ENCODE data around the gene CD33. TPM values are rescaled to one million over a fixed set of nuclear protein-coding genes. Genes with fewer than 3 reads are reported as not detected.

CD33 gene
- total RNA-seq, 1 donor from 2014 or later, result not detected

DNA sequence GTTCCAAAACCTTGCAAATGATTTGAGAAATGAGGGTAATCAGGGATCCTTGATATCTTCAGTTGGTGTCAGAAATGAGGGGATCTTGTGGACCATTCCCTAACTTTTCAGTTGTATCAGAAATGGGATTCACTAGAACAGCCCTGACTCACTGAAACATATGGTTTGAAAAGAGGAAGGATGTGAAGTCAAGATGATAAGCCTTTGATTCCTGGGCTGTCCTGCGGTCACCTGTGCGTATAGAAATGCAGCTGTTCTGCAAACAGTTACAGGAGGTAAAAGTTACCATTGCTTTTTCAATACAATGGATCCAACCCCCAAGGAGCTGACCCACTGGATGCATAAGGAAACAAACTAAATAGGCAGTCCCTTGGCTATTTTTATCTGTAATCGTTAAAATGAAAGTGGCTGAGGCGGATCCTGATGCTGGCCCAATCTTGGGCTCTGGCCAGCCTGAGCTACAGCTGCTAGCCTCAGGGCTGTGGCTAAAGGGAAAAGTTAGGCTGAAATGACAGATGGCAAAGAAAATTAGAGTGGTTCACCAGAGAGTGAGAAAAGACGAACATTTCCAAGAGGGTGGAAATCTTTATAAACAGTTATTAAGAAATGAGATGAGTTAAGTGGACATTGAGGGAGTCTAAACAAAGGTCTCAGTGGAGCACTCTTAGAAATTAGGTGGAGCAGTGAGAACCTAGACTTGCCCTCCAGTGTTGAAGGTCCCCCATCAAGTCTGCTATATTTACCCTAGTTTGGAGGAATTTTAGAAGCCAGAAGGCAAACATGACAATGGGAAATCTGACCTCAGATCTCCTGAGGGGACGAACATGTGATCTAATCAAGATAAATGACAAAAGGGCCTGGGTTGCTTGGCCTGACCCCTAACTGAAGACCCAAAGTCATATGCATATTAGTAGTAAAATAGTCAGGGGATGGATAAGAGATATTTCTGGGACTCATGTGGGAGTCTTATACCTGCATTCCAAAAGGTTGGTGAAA lies 33.6 kb downstream of the CD33 start:
- DNase-seq (ENCODE audit: low read depth), result no peak

- peak; percentile 18 for DNase-seq (ENCODE audit: low read depth)
These were observed 34.7 kb downstream of the CD33 start for GRCh38 chr19:51259348-51260245.

DNA sequence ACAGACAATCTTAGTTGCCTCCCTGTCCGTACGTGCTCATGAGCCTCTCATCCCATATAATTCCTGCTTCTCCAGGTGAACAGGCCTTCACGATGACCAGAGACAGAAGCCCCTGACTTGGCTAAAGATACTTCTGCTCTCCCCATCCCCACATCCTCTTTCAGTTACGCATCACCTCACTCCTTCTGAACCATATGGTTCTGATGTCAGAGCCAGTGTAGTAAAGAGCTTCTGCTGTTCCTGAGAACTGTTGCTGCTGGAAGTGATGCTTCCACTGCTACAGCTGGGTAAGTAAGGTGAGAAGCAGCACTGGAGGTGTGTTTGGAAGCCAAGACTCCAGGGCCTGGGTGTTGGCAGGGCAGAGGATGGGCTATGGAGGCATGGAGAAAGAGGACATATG lies 38.9 kb downstream of the CD33 start:
- no peak for DNase-seq (ENCODE audit: low read depth)

- no peak for DNase-seq (ENCODE audit: low read depth)
These were observed 46.2 kb downstream of the CD33 start for GRCh38 chr19:51271067-51271466.

DNA sequence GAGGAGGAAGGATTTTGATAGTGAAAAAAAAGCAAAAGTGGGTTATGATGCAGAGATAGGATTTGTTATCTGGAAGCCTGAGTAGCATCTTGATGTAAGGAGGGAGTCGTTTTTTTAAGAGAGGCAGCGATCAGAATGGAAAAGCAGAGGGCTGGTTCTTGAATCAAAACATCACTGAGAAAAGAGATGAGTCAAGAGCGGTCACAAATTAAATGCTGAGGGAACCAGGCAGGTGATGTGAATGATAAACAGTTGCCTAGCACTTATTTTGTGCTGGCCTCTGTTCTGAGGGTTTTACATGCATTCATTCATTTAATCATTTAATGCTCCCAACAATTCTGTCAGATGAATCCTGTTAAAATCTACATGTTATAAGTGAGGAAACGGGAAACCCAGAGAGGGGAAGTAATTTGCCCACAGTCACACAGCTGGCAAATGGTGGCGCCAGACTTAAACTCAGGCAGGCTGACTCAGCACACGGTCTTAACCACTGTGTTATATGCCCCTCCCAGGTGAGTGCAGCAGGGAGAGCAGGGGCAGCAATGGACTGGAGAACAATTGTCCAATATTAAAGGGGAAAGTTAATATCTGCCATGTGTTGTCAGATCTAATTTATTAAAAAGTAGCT lies 47.4 kb downstream of the CD33 start:
- DNase-seq (ENCODE audit: low read depth), result no peak

DNA sequence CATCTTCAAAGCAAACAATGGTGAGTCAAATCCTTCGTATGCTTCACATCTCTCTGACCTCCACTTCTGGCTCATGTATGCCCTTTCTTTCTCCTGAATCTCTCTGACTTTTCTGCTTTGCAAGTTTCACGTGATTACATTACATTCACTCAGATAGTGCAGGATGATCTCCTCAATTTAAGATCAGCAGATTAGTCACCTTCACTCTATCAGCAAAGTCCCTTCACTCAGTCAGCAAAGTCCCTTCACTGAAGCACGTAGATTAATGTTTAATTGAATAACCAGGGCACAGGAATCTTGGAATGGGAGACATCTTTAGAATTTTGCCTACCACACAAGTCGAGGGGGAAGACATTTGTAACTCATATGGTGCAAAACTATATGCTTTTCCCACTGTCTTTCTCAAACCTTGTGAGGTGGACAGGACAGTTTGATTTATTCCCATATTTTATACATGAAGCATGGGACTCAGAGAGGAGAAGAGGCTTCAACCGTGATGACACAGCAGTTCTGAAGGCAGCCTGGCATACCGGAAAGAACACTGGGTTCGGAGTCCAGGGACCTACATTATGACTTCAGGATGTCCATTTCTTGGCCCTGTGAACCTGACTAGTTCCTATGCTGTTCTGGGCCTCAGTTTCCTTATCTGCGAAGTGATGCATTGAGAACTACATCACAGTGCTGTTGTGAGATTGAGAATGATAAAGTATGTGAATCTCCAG lies 49.3 kb downstream of the CD33 start:
- no peak for DNase-seq (ENCODE audit: low read depth)

- no peak for DNase-seq (ENCODE audit: low read depth)
These were observed 52.2 kb downstream of the CD33 start for GRCh38 chr19:51277112-51277511.

- no peak for DNase-seq (ENCODE audit: low read depth)
These were observed 57.5 kb downstream of the CD33 start for GRCh38 chr19:51282335-51282734.

GRCh38 chr19:51285682-51286081 lies 60.8 kb downstream of the CD33 start:
- no peak for DNase-seq (ENCODE audit: low read depth)

Other genes with a start within 250 kb of the CD33 start
- 0.30 and 10.8 TPM in 2 replicates for gene KLK7, start 241.2 kb upstream of the CD33 start, total RNA-seq
- 5.4 TPM in 1 of 2 replicates, not detected in the other for gene KLK8, start 223.5 kb upstream of the CD33 start, total RNA-seq
- 0.60 and 17.4 TPM in 2 replicates for gene KLK10, start 205.4 kb upstream of the CD33 start, total RNA-seq
- gene KLK11, start 198.5 kb upstream of the CD33 start, total RNA-seq, result not detected in 2 replicates
- not detected in 2 replicates for gene KLK12, start 190.1 kb upstream of the CD33 start, total RNA-seq
- gene KLK13, start 160.0 kb upstream of the CD33 start, total RNA-seq, result not detected in 2 replicates
- not detected in 2 replicates for gene KLK14, start 142.2 kb upstream of the CD33 start, total RNA-seq
- 6.4 and 7.8 TPM in 2 replicates for gene CTU1, start 116.7 kb upstream of the CD33 start, total RNA-seq
- not detected in 2 replicates for gene SIGLEC9, start 100.2 kb upstream of the CD33 start, total RNA-seq
- gene SIGLEC7, start 82.8 kb upstream of the CD33 start, total RNA-seq, result not detected in 2 replicates
- gene SIGLECL1, start 26.0 kb downstream of the CD33 start, total RNA-seq, result not detected in 2 replicates
- 0.05 TPM in 1 of 2 replicates, not detected in the other for gene IGLON5, start 86.6 kb downstream of the CD33 start, total RNA-seq
- gene VSIG10L, start 117.1 kb downstream of the CD33 start, total RNA-seq, result 0.17 and 1.2 TPM in 2 replicates
- gene ETFB, start 141.3 kb downstream of the CD33 start, total RNA-seq, result 58.2 and 74.0 TPM in 2 replicates
- not detected in 2 replicates for gene CLDND2, start 143.9 kb downstream of the CD33 start, total RNA-seq
- gene NKG7, start 147.6 kb downstream of the CD33 start, total RNA-seq, result not detected in 2 replicates
- gene LIM2, start 162.9 kb downstream of the CD33 start, total RNA-seq, result not detected in 2 replicates
- not detected in 2 replicates for gene C19orf84, start 165.5 kb downstream of the CD33 start, total RNA-seq
- not detected in 2 replicates for gene SIGLEC10, start 192.6 kb downstream of the CD33 start, total RNA-seq
- gene SIGLEC8, start 233.4 kb downstream of the CD33 start, total RNA-seq, result not detected in 2 replicates

All from renal cortical epithelial cell (primary cell).